ENCODE data around the gene PLEKHA8.

- TF ChIP-seq CTCF (IDR thresholded peaks at IDR 0.05) (no peak), EP300 (IDR thresholded peaks at IDR 0.05) (no peak), POLR2A (IDR thresholded peaks at IDR 0.05) (no peak)
These were observed 21.0 kb downstream of the PLEKHA8 start for GRCh38 chr7:30049173-30049572.

All from suprapubic skin (tissue), 3 donors.